HG03196 (cell line): ENCODE results near the gene COL6A1.
"Not testable (repeated sequence)": the region's sequence is repeated elsewhere in the genome, so short reads cannot be mapped to it uniquely, and the experiment has no call there.

Experiments
- ATAC-seq: cut with Tn5 transposase; IDR thresholded peaks from one replicate; pipeline ENCODE4 v1.9.1; 2021; ENCODE audit not compliant: unreplicated experiment

COL6A1 gene

GRCh38 chr21:45945868-45946210, 35.7 kb upstream of the COL6A1 start:
- no peak for ATAC-seq

DNA sequence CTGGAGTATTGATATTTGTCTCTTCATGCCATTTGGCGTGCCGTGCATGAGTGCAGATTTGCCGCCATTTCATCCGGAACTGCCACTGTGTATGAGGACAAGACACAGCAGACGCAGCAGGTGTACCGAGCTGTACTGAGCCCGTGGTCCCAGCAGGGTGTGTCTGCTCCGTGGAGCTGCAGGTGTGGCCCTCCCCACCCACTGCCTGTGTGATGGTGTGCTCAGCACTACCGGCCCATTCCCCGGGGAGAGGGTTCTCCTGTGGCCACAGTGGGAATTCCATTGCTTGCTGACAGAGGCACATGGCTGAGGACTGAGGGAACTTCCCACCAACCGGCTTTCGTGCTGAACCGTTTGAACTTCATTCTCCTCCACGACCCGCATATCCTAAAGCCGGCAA, 34.3 kb upstream of the COL6A1 start:
- ATAC-seq, result no peak

GRCh38 chr21:45947716-45948255, 33.8 kb upstream of the COL6A1 start:
- ATAC-seq, result no peak

GRCh38 chr21:45948576-45949141, 32.9 kb upstream of the COL6A1 start:
- no peak for ATAC-seq

DNA sequence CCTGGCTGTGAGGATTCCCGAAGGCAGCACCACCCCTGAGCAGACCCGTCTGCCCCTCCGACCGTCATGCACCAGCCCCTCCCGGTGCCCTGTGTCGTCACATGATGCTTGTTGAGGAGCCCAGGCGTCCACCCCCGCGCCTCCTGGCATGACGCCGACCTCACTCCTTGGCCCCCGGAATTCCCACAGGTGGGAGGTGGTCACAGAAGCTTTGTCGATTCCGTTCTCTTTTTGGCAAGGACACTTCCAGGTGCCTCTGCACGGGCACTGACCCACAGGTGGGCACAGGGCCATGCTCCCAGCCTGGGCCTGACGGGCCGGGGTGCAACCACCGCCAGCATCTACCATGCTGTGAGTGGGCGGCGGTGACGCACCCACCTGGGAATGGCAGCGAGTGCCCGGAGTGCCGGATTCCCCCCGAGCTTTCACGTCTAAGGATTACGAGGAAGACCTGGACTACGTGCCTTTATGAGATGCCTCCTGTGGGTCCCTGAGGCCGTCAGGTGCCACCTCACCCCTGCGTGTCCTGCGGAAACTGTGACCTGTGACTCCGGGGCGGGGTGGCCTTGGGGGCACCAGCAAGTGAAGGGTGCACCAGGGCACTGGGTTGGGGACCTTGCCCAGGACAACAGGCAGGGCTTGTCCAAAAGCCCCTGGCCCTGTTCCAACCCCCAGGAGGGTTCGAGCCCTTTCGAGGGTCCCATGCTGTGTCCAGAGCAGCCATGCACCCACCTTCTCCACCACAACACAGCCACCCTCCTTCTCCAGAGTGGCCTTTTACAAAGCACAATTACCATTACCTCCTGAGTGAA, 31.4 kb upstream of the COL6A1 start:
- ATAC-seq, result no peak

DNA sequence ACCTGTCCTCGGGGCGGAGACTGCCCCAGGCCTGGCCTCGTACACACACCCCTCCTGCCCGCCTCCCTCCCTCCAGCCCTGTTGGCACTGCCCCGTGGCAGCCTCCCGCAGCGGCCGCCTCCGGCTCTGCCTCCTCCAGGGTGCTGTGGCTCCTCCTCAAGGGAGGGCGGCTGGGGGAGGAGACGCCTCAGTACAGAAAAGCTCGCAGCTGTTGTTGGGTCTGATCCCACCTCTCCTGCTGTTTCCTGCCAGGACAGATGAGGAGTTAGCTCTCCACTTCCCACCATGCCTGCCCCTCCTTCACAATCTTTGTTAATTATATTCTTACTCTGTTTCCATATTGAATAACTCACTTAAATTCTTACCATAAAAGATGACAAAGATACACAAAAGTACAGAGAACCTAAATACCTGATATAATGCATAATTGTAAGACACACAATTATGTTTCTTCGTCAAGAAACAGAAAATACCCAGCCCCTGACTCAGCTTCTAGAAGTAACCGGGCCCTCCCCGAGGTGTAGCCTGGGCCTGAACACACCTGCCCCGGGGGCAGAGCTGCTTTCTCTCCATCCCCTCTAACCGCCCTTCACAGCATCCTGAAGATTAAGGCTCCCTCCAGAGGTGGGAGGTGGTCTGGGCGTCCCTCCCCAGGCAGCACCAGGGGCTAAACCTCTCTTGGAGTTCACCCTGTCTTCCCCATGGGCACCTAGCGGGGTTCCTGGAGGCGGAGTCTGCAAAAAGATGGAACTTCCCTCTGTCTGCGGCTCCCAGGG, 30.6 kb upstream of the COL6A1 start:
- ATAC-seq, result no peak

- ATAC-seq, result no peak
These were observed 29.9 kb upstream of the COL6A1 start for GRCh38 chr21:45951676-45952075.

DNA sequence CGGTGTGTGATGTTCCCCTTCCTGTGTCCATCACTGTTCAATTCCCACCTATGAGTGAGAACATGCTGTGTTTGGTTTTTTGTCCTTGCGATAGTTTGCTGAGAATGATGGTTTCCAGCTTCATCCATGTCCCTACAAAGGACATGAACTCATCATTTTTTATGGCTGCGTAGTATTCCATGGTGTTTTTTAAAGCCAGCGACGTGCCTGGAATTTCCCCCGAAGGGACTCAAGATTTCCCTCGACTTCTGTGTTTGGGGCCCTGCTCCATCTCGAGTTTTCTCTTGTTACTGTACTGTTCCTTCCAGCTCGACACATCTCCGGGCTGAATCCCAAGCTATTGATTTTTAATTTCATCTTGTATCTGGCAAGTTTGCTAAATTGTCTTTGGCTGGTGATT, 29.0 kb upstream of the COL6A1 start:
- ATAC-seq, result not testable (repeated sequence)

DNA sequence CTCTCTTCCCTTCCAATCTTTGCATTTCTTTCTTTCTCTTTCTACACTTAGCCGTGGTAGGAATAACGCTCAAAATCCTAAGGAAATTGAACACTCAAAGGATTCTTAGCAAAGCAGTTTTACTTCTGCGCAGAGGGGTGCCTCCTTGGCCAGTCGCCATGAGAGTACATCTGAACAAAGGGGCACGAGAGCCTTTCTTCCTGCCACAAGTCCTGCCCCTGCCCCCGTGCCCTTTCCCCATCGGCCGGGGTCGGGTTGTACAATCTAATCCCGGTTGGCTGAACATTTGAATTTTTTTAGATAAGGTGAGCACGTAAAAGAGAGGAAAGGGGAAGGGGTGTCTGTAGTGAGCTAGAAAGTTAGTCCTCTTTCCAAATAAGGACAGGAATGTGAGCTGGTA, 28.6 kb upstream of the COL6A1 start:
- no peak for ATAC-seq

- no peak for ATAC-seq
These were observed 27.3 kb upstream of the COL6A1 start for GRCh38 chr21:45954261-45954660.

GRCh38 chr21:45954921-45955320, 26.6 kb upstream of the COL6A1 start:
- ATAC-seq, result no peak

- ATAC-seq, result no peak
These were observed 24.0 kb upstream of the COL6A1 start for GRCh38 chr21:45957551-45957950.

GRCh38 chr21:45957981-45958600, 23.5 kb upstream of the COL6A1 start:
- no peak for ATAC-seq

DNA sequence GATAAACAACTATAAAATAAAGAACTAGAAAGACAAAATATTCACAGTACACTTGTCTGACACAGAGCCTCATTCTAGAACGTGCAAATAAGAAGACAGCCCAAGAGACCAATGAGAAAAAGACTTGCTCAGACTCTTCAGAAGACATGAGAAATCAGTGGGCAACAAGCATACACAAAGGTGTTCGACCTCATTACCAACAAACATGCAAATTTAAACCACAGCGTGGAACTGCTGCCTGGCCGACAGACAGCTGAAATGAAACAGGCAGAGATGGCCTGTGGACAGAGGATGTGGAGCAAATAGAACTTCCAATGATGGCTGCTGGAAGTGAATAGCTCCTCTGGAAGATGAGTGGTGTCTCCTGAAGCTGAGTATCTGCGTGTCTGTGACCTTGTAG, 22.4 kb upstream of the COL6A1 start:
- ATAC-seq, result no peak

DNA sequence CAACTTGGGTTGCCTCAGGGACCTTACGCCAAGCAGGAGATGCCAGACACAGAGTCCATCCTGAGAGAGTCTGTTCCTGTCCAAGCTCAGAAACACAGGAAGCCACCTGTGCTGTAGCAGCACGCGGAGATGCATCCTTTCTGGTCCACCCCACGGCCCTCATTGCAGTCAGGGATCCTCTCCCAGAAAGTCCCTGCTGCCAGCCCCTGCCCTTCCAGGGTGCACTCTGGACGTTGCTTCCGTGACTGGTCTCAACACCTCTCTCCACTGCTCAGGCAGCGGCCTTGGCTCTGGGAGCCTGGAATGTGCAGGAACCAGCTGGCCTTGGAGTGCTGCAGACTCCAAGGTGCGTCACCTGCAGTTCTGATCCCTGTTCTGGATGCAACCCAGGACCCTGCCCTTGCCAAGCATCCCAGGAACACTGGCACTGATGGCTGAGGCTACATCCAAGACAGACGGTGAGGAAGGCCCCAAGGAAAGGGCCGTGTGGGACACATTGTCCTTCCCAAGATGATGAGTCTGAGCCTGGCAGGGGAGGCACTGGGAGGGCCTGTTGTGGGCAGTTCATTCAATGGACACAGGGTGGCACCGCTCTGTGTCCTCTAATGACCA, 21.7 kb upstream of the COL6A1 start:
- no peak for ATAC-seq

- not testable (repeated sequence) for ATAC-seq
These were observed 20.2 kb upstream of the COL6A1 start for GRCh38 chr21:45961408-45961807.

GRCh38 chr21:45962531-45963231, 18.9 kb upstream of the COL6A1 start:
- no peak for ATAC-seq

DNA sequence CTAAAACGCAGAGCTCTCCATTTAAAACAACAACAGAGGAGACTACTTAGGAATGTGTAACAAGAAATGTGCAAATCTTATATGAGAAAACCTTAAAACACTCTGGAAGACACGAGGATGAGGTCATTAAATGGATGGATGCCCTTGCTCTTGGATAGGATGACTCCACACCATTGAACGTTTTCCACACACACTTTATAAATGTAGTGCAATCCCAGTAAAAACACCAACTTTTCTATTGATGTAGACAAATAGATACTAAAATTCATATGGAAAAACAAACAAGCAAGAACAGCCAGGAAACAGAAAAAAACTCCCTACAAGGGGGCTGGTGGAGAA, 18.4 kb upstream of the COL6A1 start:
- ATAC-seq, result no peak

- no peak for ATAC-seq
These were observed 16.9 kb upstream of the COL6A1 start for GRCh38 chr21:45964649-45965048.

GRCh38 chr21:45965084-45965809, 16.3 kb upstream of the COL6A1 start:
- no peak for ATAC-seq
